OCI-LY3 (cell line): Measurements from ENCODE around the gene MAGIX.

Source experiments
- EZH2phosphoT487 ChIP-seq: fragments of 200-600 bp; shearing (Covaris generic); IDR thresholded peaks from 2 replicates; pipeline ENCODE4 v1.6.1; 2018; ENCODE audit warnings: antibody characterized with exemption, mixed run types, low read depth
- TF ChIP-seq, protein P1 (sequence below): fragments of 200-600, 300-600 bp; sonication (generic); IDR thresholded peaks from 2 replicates; pipeline ENCODE4 v1.5.1; 2014; ENCODE audit warnings: antibody characterized with exemption, low read length, low read depth

- TF ChIP-seq, protein P1, sequence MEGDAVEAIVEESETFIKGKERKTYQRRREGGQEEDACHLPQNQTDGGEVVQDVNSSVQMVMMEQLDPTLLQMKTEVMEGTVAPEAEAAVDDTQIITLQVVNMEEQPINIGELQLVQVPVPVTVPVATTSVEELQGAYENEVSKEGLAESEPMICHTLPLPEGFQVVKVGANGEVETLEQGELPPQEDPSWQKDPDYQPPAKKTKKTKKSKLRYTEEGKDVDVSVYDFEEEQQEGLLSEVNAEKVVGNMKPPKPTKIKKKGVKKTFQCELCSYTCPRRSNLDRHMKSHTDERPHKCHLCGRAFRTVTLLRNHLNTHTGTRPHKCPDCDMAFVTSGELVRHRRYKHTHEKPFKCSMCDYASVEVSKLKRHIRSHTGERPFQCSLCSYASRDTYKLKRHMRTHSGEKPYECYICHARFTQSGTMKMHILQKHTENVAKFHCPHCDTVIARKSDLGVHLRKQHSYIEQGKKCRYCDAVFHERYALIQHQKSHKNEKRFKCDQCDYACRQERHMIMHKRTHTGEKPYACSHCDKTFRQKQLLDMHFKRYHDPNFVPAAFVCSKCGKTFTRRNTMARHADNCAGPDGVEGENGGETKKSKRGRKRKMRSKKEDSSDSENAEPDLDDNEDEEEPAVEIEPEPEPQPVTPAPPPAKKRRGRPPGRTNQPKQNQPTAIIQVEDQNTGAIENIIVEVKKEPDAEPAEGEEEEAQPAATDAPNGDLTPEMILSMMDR, result no peak
- no peak for TF ChIP-seq EZH2phosphoT487
Observed at GRCh38 chrX:49177873-49178480, 15.4 kb downstream of the MAGIX start.
